ENCODE data around the gene MYH6.

Gene MYH6

GRCh38 chr14:23435543-23436326 is 27.7 kb upstream of the MYH6 start, which contains the start of gene MYH7:
Gene MYH7 (minus strand): TSS chr14:23435660. CDS start chr14:23433732, 1,928 bp downstream.
- DNase-seq (ENCODE audit: extremely low read depth, low read depth) = no peak
- TF ChIP-seq CTCF (IDR thresholded peaks at IDR 0.05; ENCODE audit: low read depth, low read length) = no peak

- TF ChIP-seq CTCF (IDR thresholded peaks at IDR 0.05; ENCODE audit: low read depth, low read length) = no peak
- DNase-seq (ENCODE audit: extremely low read depth, low read depth) = no peak
Measured at GRCh38 chr14:23434488-23435222, 26.6 kb upstream of the MYH6 start.

- DNase-seq (ENCODE audit: extremely low read depth, low read depth) = no peak
- no peak for TF ChIP-seq CTCF (IDR thresholded peaks at IDR 0.05; ENCODE audit: low read depth, low read length)
Measured at GRCh38 chr14:23433457-23433856, 25.4 kb upstream of the MYH6 start.

GRCh38 chr14:23432946-23433345 is 24.9 kb upstream of the MYH6 start:
- TF ChIP-seq CTCF (IDR thresholded peaks at IDR 0.05; ENCODE audit: low read depth, low read length) = no peak
- DNase-seq (ENCODE audit: extremely low read depth, low read depth) = no peak

- no peak for DNase-seq (ENCODE audit: extremely low read depth, low read depth)
- TF ChIP-seq CTCF (IDR thresholded peaks at IDR 0.05; ENCODE audit: low read depth, low read length) = no peak
Measured at GRCh38 chr14:23432102-23432925, 24.2 kb upstream of the MYH6 start.

- TF ChIP-seq CTCF (IDR thresholded peaks at IDR 0.05; ENCODE audit: low read depth, low read length) = no peak
- DNase-seq (ENCODE audit: extremely low read depth, low read depth) = no peak
Measured at GRCh38 chr14:23431486-23431885, 23.4 kb upstream of the MYH6 start.

All from AG09319 (cell line).